ENCODE measurements around the gene ASB2.

The ASB2 gene

DNA sequence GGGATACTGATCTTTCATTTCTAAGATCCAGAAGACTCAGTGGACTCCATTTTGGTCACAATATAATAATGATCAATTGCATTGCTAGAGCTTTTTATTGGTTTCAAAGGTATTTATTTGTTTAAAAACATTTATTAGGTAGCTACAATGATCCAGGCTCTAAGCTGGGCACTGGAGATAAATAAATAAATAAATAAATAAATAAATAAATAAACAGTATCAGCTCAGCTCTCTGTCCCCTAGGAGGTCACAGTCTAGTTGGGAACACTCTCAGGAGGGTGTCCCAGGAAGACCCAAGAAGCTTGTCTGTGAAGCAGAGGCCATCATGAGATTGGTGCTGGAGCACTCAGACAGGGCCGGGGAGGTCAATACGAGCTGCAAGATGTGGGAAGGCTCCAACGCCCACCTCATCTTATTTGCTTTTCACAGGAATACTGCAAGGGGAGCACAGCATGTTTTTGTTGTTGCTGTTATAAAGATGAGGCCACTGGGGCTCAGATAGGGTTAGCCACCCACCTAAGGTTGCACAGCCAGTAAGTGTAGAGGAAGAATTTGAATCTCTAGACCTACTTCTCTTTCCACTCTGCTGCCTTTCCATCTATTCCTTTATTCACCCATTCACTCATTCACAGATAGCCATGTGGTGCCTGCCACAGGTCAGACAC is 15.5 kb downstream of the ASB2 start:
- TF ChIP-seq, protein P1, sequence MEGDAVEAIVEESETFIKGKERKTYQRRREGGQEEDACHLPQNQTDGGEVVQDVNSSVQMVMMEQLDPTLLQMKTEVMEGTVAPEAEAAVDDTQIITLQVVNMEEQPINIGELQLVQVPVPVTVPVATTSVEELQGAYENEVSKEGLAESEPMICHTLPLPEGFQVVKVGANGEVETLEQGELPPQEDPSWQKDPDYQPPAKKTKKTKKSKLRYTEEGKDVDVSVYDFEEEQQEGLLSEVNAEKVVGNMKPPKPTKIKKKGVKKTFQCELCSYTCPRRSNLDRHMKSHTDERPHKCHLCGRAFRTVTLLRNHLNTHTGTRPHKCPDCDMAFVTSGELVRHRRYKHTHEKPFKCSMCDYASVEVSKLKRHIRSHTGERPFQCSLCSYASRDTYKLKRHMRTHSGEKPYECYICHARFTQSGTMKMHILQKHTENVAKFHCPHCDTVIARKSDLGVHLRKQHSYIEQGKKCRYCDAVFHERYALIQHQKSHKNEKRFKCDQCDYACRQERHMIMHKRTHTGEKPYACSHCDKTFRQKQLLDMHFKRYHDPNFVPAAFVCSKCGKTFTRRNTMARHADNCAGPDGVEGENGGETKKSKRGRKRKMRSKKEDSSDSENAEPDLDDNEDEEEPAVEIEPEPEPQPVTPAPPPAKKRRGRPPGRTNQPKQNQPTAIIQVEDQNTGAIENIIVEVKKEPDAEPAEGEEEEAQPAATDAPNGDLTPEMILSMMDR (IDR thresholded peaks at IDR 0.05; ENCODE audit: insufficient read depth, low read length, missing control alignments), result no peak
- no peak for DNase-seq (ENCODE audit: low read depth, low spot score)
- CTCF ChIA-PET, result interaction anchor here (0.7 to 4.5 kb wide), 7 partner anchors 10 to 220 kb away, joined by 3 to 36 read pairs (median 4); partner anchors contain the start of gene CCDC197
- POLR2A ChIA-PET, result no interaction called here
- H3K4me3 ChIP-seq (ENCODE audit: low read depth, low read length), result no peak overlapping the region

GRCh38 chr14:93960108-93960475 is 16.3 kb downstream of the ASB2 start:
- POLR2A ChIA-PET, result no interaction called here
- CTCF ChIA-PET, result interaction anchor here (0.7 to 4.5 kb wide), 7 partner anchors 10 to 41 kb away, joined by 3 to 36 read pairs (median 5); partner anchors contain the start of gene CCDC197
- H3K4me3 ChIP-seq (ENCODE audit: low read depth, low read length), result no peak overlapping the region
- DNase-seq (ENCODE audit: low read depth, low spot score), result no peak
- TF ChIP-seq, protein P1 (IDR thresholded peaks at IDR 0.05; ENCODE audit: insufficient read depth, low read length, missing control alignments), result no peak

GRCh38 chr14:93959239-93960107 is 16.9 kb downstream of the ASB2 start:
- no peak overlapping the region for H3K4me3 ChIP-seq (ENCODE audit: low read depth, low read length)
- ChIA-PET POLR2A (no interaction called here), CTCF (interaction anchor here (1.0 to 4.5 kb wide), 6 partner anchors 10 to 42 kb away, joined by 4 to 36 read pairs (median 8); partner anchors contain the start of gene CCDC197)
- DNase-seq (ENCODE audit: low read depth, low spot score), result peak; percentile 67
- TF ChIP-seq, protein P1 (IDR thresholded peaks at IDR 0.05; ENCODE audit: insufficient read depth, low read length, missing control alignments), result no peak

DNA sequence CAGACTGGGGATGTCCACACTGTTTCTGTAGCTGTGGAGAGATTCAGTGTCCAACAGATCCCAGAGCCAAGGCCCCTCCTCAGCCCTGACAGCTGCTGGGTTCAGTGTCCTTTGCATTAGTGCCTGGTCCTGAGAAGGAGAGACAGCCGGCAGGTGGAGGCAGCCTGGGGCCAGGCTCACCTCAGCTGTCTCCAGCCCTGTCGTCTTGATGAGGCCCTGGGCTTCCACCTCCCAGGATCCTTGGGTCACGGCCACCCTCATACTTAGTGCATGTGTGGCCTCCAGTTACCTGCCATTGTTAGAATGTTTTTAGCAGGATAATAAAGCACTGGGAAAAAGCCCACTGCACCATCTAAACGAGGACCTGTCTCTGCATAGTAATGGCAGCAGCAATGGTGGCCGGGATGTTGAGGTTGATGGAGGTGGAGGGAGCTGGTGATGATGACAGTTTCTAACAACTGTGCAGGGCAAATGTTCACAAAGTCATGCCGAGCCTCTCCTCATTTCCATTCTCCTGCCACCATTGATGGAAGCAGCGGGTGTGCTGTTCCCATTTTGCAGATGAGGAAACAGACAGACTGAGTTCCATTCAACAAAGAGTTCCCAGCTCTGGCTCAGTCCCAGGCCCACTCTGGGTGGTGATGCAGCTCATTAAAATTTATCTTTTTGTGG is 17.7 kb downstream of the ASB2 start:
- CTCF ChIA-PET, result interaction anchor here (1.0 to 4.5 kb wide), 5 partner anchors 9 to 42 kb away, joined by 5 to 36 read pairs (median 12); no protein-coding TSS in a partner anchor
- no peak overlapping the region for H3K4me3 ChIP-seq (ENCODE audit: low read depth, low read length)
- POLR2A ChIA-PET, result no interaction called here

DNA sequence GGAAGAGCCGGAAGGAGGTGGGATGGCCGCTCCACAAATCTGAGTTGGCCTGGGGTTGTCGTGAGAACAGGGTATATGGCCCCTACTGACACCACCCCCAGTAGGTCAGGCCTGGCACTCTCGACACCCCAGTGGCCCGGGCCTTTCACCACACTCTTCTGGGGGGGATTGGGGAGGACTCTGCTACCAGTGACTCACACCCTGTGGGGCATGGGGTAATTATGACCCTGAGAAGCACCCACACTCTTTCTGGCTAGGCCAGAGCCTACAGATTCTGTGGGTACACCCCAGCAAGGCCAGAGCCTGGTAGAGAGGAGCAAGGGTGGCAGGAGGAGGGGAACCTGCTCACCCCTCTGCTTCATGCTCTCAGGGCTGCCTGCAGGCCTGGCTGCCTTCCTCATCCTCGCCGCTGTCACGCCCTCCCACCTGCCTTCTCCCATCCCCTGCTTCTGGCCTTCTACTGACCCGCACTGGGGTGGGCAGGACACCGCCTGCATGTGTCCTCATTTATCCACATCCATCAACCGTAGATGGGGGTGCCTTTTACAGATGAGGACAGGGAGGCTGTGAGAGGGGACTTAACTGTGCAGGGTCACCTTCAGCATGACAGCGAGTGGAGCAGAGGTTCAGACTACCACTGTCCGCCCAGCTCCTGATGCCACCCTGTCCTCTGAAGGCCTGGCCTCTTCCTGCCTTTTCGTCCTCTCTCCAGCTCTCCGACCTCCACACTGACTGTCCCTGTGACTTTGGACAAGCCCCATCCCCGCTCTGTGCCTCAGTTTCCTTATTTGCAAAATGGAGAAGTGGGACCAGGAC is 18.4 kb downstream of the ASB2 start:
- POLR2A ChIA-PET, result no interaction called here
- CTCF ChIA-PET, result interaction anchor here (1.0 to 4.5 kb wide), 5 partner anchors 9 to 43 kb away, joined by 5 to 36 read pairs (median 12); no protein-coding TSS in a partner anchor
- no peak for DNase-seq (ENCODE audit: low read depth, low spot score)
- no peak overlapping the region for H3K4me3 ChIP-seq (ENCODE audit: low read depth, low read length)
- TF ChIP-seq, protein P1 (IDR thresholded peaks at IDR 0.05; ENCODE audit: insufficient read depth, low read length, missing control alignments), result no peak

More for the DNA sequence above, 17.7 kb downstream of the ASB2 start:
- TF ChIP-seq, protein P1 (IDR thresholded peaks at IDR 0.05; ENCODE audit: insufficient read depth, low read length, missing control alignments), result no peak
- DNase-seq (ENCODE audit: low read depth, low spot score), result no peak

All from AG04449 (cell line).